ENCODE results near the gene RABEP2.
"Not testable (repeated sequence)": the region's sequence is repeated elsewhere in the genome, so short reads cannot be mapped to it uniquely, and the experiment has no call there.

RABEP2 gene

GRCh38 chr16:28924762-28925385 lies at the start of gene RABEP2:
RABEP2 (minus strand) TSS chr16:28925238; CDS start chr16:28925163, 75 bp downstream.
- peak; percentile 70 for DNase-seq

- peak; percentile 90 for DNase-seq
These were observed 49.6 kb upstream of the RABEP2 start, which contains the start of gene SPNS1 for GRCh38 chr16:28974437-28975157. SPNS1 (plus strand) TSS chr16:28974778; CDS start chr16:28975152, 374 bp downstream.

- DNase-seq = peak; percentile 31
These were observed 49.0 kb upstream of the RABEP2 start for GRCh38 chr16:28974007-28974436.

- not testable (repeated sequence) for DNase-seq
These were observed 44.7 kb upstream of the RABEP2 start for GRCh38 chr16:28969696-28970095.

GRCh38 chr16:28967156-28967555 lies 42.1 kb upstream of the RABEP2 start:
- DNase-seq = no peak

- DNase-seq = no peak
These were observed 39.5 kb upstream of the RABEP2 start for GRCh38 chr16:28964496-28964895.

- DNase-seq = no peak
These were observed 39.0 kb upstream of the RABEP2 start for GRCh38 chr16:28964072-28964471.

- no peak for DNase-seq
These were observed 33.8 kb upstream of the RABEP2 start for GRCh38 chr16:28958836-28959235.

GRCh38 chr16:28958216-28958615 lies 33.2 kb upstream of the RABEP2 start:
- no peak for DNase-seq

- no peak for DNase-seq
These were observed 26.4 kb upstream of the RABEP2 start for GRCh38 chr16:28951410-28951943.

GRCh38 chr16:28950648-28951409 lies 25.8 kb upstream of the RABEP2 start, which contains the start of gene NFATC2IP:
NFATC2IP (plus strand) TSS chr16:28950937; CDS start chr16:28951012, 75 bp downstream.
- DNase-seq = peak; percentile 100

- DNase-seq = no peak
These were observed 21.6 kb upstream of the RABEP2 start for GRCh38 chr16:28946681-28947080.

GRCh38 chr16:28943281-28943680 lies 18.2 kb upstream of the RABEP2 start:
- no peak for DNase-seq

GRCh38 chr16:28939825-28940224 lies 14.8 kb upstream of the RABEP2 start:
- not testable (repeated sequence) for DNase-seq

- no peak for DNase-seq
These were observed 13.7 kb upstream of the RABEP2 start for GRCh38 chr16:28938721-28939120.

GRCh38 chr16:28937222-28937876 lies 12.3 kb upstream of the RABEP2 start:
- DNase-seq = no peak

- DNase-seq = no peak
These were observed 11.7 kb upstream of the RABEP2 start for GRCh38 chr16:28936784-28937155.

GRCh38 chr16:28935924-28936783 lies 11.1 kb upstream of the RABEP2 start:
- DNase-seq = peak; percentile 33

- no peak for DNase-seq
These were observed 10.3 kb upstream of the RABEP2 start for GRCh38 chr16:28935346-28935745.

GRCh38 chr16:28933171-28933570 lies 8.1 kb upstream of the RABEP2 start:
- no peak for DNase-seq

GRCh38 chr16:28932339-28933141 lies 7.5 kb upstream of the RABEP2 start:
- DNase-seq = no peak

Data from SHP77 treated with DMSO at 0.1 percent for 48 hours (cell line).